ENCODE measurements around the gene SLITRK1.

The SLITRK1 gene, protein sequence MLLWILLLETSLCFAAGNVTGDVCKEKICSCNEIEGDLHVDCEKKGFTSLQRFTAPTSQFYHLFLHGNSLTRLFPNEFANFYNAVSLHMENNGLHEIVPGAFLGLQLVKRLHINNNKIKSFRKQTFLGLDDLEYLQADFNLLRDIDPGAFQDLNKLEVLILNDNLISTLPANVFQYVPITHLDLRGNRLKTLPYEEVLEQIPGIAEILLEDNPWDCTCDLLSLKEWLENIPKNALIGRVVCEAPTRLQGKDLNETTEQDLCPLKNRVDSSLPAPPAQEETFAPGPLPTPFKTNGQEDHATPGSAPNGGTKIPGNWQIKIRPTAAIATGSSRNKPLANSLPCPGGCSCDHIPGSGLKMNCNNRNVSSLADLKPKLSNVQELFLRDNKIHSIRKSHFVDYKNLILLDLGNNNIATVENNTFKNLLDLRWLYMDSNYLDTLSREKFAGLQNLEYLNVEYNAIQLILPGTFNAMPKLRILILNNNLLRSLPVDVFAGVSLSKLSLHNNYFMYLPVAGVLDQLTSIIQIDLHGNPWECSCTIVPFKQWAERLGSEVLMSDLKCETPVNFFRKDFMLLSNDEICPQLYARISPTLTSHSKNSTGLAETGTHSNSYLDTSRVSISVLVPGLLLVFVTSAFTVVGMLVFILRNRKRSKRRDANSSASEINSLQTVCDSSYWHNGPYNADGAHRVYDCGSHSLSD

GRCh38 chr13:83881917-83882605 lies at the start of gene SLITRK1:
Gene SLITRK1, minus strand, starts transcription at chr13:83882474. Its CDS starts 967 bp downstream, at chr13:83881507.
- peak; percentile 96 for DNase-seq

DNA sequence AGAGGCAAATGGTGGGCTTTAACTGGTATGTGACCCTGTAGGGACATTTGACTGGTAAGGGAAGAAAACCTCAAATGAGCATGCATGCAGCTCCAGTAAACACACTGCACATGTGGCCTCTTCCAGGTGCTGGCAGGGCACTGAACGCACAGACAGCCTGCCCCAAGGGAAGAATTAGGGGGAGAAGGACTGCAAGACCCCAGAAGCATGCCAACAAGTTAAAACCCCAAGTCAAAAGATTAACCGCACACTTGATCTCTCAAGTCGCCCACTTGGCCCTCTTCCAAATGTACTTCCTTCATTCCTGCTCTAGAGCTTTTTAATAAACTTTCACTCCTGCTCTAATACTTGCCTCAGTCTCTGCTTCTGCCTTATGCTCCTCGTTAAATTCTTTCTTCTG lies 46.9 kb upstream of the SLITRK1 start:
- peak; percentile 12 for DNase-seq

DNA sequence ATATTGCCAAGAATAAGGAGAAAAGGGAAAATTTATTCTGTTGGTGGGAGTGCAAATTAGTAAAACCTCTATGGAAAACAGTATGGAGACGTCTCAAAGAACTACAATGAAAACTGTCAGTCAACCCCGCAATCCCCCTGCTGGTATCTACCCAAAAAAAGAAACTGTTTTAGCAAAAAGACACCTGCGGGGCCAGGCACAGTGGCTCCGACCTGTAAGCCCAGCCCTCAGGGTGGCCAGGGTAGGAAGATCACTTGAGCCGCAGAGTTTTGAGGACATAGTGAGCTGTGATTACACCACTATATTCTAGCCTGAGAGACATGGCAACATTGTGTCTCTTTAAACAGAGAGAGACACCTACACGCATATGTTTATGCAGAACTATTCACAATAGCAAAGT lies 37.5 kb upstream of the SLITRK1 start:
- DNase-seq: no peak

- DNase-seq: no peak
These were observed 32.1 kb upstream of the SLITRK1 start for GRCh38 chr13:83914368-83914767.

DNA sequence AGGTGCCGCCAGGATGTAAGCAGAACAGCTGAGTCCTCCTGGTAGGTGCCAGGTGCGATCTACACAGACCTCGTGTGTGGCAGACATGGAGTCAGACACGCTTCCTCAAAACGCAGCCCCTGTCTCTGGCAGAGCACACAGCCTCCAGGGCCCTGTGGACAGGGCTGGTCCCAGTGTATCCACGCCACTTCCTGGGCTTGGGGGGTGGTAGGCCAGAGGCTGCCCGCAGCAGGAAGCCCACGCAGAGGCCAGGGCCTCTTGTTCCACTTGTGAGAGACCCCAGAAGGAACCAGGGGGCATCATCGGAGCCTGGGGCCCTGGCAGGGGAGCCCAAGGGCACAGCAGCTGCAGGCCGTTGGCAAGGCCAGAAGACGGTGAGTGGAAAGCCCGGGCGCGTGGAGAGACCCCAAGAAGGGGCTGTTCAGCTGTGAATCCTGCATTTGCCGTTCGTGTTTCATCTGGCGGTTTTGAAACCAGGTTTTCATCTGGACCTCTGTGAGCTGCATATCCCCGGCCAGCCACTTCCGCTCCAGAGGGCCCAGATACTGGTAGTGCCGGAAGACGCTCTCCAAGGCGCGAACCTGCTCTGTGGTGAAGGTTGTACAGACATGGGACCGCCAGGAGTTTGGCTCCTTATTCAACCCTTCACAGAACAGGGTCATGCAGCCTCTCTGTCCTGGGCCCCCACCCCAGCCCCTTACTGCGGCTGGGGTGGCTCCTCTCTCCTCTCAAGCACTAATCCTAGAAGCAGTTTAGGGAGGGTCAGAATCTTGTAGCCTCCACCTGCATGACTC lies 25.1 kb upstream of the SLITRK1 start:
- DNase-seq: no peak

DNA sequence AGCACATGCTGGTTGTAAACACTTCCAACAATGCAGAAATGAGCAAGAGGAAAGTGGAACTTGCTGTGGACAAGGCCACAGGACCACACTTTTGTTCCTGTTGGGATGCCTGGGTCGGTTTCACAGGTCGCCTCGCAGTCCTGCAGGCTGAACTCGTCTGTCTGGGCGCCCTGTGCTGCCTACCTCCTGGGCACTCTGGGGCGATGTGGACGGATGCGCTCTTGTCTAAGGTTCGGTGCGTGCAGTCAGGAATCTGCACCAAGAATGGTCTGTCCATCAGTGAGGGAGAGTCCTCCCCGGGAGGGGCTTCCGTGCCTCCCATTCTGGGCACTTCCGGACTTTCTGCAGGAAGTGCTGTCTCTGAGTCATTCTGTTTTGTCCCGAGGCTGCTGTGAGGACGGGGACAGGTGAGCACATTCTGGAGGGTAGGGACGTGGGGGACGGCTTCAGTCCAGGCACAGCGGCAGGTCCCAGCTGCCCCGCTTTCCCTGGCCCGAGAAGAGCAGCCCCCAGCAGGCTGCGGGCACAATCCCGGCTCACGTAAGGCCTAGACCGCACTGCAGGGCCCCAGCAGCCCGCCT lies 24.1 kb upstream of the SLITRK1 start:
- no peak for DNase-seq

GRCh38 chr13:83905641-83906040 lies 23.4 kb upstream of the SLITRK1 start:
- DNase-seq: no peak

DNA sequence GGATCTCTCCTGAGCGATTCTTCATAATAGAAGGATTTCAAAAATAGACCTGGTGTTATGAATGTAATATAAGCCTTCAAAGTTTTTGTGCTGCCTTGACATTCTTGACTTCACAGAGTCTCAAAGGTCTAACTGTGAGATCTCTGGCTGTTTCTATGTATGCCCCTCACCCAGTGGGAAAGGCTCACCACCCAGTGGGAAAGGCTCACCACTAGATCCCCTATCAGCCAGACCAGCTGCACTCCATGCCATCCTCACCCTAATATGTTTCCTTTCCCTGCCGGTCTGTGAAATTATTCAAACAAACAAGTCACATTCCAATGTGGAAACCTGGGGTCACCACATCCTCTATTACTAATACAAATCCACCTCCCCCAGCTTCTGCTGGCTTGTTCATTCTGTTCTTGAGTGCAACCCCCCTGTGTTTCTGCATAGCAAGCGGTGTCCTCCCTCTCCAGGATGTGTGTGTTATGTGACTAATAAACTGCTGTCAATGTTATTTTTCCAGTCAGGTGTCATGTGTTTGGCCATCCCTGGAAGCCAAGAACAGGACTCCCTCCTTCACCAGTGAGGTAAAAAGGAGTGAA lies 13.8 kb upstream of the SLITRK1 start:
- no peak for DNase-seq

DNA sequence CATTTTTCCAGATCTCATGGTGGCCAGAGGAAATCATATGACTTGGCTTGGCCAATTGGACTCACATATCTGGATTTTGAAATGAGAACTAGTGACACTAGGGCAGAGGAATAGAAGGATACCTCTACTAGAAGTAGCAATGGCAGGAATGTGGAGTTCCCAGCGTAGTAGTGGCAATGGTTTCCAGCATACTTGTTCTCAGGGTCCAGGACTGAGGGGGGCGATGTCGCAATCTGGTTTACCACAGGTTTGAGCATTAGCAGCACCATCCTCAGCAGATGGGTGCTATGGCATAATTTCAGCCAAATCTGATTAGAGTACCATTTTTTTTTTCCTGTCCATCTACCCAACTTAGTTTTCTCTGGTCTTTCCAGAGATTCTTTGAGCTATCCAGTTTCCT lies 8.1 kb upstream of the SLITRK1 start:
- DNase-seq: no peak

DNA sequence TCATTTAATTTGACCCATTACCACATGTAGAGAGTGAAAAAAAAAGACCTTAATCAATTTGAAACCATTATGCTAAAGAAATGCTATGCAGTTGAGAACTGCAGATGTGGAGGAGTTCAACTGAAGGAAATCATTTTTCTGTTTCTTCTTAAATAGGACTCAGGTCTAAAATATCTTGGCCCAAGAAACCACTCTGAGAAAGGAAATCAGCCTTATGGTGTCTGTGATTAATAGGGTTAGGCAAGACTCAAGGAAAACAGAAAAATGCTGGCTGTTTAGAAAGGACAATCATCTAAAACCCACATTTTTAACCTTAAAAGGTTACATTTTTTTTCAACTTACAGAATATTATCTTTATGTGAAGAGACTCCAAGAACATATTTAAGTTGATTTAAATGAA lies 1.9 kb upstream of the SLITRK1 start:
- DNase-seq: no peak

DNA sequence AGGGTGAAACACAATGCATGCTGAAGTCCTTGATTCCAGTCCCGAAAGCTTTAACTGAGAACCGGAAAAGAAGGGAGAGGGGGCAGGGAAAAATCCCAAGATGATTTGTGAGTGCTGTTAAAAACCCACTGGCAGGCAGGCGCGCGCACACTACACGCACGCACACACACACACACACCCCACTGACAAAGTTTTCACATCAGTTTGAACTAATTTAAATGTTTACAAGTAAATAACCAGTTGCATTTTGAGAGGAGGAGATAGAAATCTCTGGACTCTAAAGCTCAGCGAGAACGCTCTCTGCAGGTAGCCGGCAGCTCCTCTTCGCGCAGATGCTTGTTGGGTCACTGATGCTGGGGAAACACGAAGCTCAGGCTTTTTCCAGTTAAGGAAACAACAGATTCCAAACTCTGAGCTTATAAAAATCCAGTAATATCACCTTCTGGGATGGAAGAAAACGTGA lies 818 bp upstream of the SLITRK1 start:
- peak; percentile 57 for DNase-seq

DNA sequence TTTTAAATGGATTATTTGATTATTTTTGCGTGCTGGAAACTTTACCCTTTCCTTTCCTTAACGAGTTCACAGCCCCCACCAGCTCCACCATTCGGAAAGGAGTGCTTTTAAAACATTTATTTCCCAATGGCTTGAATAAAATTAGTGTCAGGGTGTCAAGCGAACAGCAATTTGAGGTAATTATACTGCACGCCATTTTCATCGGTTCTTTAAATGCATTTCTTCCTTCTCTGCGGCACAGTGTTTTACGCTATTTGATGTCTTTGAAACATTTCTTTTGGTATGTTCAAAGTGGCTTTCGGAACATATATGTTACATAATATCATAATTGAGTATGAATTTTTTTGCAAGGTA lies 309 bp upstream of the SLITRK1 start:
- DNase-seq: no peak

DNA sequence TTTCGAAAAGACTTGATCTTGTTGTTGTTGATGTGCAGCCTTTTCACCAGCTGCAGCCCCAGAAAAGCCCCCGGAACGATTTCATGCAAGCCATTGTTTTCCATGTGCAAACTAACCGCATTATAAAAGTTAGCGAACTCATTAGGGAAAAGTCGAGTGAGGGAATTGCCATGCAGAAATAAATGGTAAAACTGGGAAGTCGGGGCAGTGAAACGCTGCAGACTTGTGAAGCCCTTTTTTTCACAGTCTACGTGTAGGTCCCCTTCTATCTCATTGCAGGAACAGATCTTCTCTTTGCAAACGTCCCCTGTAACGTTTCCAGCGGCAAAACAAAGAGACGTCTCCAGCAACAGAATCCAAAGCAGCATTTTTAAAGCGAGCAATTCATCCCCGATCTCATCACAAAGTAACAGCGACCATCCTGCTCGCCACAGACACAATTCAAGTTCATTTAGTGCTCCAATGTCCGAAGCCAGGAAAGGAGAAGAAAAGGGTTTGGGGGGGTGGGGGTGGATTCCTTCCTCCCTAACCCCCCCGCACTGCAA lies 1.1 kb downstream of the SLITRK1 start:
- DNase-seq: peak; percentile 68

DNA sequence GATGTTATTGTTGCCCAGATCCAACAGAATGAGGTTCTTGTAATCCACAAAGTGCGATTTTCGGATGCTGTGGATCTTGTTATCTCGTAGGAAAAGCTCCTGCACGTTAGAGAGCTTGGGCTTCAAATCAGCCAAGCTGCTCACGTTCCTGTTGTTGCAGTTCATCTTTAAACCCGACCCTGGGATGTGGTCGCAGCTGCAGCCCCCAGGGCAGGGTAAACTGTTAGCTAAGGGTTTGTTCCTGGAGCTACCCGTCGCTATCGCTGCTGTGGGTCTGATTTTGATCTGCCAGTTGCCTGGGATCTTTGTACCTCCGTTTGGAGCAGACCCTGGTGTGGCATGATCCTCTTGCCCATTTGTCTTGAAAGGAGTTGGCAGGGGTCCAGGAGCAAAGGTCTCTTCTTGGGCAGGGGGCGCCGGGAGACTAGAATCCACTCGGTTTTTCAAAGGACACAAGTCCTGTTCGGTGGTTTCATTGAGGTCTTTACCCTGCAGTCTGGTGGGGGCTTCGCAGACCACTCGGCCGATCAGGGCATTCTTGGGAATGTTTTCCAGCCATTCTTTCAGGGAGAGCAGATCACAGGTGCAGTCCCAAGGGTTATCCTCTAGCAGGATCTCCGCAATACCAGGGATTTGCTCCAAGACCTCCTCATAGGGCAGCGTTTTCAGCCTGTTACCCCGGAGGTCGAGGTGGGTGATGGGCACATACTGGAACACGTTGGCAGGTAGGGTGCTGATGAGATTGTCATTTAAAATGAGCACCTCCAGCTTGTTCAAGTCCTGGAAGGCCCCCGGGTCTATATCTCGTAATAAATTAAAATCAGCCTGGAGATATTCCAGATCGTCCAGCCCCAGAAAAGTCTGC lies 1.8 kb downstream of the SLITRK1 start:
- DNase-seq: peak; percentile 61

DNA sequence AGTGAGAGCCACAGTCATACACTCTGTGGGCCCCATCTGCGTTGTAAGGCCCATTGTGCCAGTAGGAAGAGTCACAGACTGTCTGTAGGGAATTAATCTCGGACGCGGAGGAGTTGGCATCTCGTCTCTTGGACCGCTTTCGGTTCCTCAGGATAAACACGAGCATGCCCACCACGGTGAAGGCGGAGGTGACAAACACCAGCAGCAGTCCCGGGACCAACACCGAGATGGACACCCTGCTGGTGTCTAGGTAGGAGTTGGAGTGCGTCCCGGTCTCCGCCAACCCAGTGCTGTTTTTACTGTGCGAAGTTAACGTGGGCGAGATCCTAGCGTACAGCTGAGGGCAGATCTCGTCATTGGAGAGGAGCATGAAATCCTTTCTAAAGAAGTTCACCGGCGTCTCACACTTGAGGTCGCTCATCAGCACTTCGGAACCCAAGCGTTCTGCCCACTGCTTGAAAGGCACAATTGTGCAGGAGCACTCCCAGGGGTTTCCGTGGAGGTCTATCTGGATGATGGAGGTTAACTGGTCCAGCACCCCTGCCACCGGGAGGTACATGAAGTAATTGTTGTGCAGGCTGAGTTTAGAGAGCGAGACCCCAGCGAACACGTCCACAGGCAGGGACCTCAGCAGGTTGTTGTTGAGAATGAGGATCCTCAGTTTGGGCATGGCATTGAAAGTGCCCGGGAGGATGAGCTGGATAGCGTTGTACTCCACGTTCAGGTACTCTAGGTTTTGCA lies 2.7 kb downstream of the SLITRK1 start:
- DNase-seq: peak; percentile 74

GRCh38 chr13:83878691-83879430 lies 3.4 kb downstream of the SLITRK1 start:
- DNase-seq: no peak

DNA sequence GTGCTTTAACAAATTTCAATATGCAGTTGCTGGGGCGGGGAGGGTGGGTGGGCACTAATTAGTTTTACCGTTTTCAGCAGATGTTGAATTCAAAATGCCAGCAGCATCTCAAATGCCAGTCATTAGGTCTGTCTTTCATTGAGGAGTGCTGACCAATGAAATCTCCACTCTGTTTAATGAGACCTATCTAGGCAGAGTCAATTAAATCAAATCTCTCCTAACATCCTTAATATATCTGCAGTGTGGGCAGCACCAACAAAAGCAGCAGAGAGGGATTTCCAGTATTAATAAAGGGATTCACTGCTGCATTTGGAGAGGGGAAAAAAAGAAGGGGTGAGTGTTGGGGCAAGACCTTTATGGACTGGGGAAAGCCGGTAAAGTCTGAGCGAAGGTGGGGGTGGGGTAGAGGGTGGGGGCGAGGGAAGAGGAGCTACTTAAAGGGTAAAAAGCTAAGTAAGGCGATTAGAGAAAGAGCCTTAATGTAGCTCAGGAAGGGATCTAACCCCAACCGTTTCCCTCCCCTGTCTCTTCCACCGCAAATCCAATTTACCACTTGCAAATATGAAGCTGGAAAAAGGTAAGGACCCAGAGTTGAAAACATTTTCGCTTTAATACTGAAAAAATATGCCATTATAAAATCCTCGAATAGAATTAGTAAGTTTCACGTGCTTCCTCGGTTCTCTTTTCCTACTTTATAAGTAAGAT lies 4.5 kb downstream of the SLITRK1 start:
- DNase-seq: peak; percentile 45

- DNase-seq: no peak
These were observed 5.7 kb downstream of the SLITRK1 start for GRCh38 chr13:83876546-83876945.

DNA sequence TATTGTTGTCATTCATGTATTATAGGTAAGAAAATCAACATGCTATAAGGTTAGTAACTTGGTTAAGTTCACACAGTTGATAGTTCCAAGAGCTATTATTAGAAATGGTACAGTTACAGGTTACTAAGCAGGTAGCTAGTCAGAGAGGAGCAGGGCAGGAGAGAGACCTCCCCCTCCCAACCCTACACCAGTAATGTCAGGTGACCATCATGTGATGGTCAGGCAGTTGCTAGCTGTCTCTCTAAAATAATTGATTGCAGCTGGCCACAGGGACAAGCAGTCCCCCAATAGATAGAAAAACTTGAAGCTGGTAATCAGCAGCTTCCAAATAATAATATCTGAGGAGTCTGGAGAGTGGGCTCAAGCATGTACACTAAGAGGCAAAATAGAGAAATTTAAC lies 14.6 kb downstream of the SLITRK1 start:
- no peak for DNase-seq

All from eye (tissue), 1 donor.